CD1c-positive myeloid dendritic cell (primary cell): ENCODE data around the gene SUSD4.
"Not testable (repeated sequence)": the region's sequence is repeated elsewhere in the genome, so short reads cannot be mapped to it uniquely, and the experiment has no call there.

Source experiments
- DNase-seq: peaks from one replicate; pipeline ENCODE4 v3.0.0-alpha.2; 2016; ENCODE audit errors: extremely low spot score

The SUSD4 gene, protein sequence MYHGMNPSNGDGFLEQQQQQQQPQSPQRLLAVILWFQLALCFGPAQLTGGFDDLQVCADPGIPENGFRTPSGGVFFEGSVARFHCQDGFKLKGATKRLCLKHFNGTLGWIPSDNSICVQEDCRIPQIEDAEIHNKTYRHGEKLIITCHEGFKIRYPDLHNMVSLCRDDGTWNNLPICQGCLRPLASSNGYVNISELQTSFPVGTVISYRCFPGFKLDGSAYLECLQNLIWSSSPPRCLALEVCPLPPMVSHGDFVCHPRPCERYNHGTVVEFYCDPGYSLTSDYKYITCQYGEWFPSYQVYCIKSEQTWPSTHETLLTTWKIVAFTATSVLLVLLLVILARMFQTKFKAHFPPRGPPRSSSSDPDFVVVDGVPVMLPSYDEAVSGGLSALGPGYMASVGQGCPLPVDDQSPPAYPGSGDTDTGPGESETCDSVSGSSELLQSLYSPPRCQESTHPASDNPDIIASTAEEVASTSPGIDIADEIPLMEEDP

DNA sequence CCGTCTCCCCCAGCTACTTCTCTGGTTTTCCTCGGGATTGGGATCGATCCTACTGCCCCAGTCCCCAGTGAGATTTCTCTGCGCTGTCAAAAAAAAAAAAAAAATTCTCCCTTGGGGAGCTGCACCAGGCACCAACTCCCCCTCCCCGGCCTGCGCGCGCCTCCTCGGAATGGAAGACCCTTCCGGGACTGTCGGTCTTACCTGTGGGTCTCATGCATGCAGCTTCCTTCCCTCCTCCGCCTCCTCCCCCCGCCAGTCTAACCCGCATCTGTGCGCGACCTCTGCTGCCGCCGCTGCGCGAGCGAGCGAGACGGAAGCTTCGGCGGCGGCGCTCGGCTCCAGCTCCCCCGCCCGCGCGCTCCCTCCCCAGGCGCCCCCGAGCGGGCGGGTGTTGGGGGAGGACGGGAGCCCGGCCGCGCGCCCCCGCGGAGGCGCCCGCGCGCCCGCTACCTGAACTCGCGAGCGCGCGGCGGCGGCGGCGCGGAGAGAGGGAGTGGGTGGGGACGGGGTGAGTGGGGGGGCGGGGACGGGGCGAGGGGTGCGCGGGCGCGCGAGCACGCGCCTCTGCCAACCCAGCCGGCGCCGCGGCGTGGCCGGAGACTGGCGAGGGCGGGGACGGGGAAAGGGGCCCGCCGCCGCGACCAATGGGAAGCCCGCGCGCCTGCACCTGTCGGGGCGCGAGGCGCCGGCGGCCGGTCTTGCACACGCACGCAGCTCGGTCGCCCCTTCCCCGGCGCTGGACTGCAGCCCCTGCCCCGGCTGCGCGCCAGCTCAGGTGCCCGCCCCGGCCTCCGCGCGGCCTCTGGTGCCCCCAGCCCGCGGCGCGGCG is at the start of gene SUSD4:
TSS of gene SUSD4 (minus strand) at position 321 of the 829 bp plus-strand sequence. CDS start 751 bp downstream, outside the sequence.
- DNase-seq = peak; percentile 59

DNA sequence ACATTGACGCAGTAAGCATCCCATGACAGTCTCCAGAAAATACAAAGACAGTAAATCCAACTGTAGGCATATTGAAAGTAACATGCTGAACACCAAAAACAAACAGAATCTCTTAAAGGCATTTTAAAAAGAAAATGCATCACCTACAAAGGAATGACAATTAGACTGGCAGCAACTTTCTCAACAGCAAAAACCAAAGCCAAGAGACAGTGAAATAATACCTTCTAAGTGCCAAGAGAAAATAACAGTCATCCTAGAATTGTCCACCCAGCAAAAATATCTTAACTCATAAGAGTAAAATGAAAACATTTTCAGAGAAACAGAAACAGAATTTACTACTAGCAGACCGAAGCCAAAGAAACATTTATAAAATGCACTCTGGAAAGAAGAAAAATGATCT is 49.2 kb upstream of the SUSD4 start:
- DNase-seq = no peak

DNA sequence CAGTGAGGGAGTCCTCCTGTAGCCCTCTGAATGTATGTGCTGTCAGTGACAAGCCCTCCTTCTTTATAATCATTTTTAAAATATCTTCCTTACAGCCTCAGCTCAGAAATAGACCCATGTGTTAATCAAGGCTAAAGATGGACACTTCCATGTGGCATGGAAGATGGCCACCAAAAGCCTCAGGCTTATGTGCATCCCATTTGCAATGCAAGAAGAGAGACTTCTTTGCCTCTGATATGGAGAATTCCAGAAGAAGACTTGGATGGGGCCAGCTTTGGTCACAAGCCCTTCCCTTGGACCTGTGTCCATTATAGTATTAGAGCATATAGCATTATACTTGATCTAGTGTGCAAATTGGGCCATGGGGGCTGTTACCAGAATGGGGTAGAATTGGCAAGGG is 47.7 kb upstream of the SUSD4 start:
- DNase-seq = no peak

DNA sequence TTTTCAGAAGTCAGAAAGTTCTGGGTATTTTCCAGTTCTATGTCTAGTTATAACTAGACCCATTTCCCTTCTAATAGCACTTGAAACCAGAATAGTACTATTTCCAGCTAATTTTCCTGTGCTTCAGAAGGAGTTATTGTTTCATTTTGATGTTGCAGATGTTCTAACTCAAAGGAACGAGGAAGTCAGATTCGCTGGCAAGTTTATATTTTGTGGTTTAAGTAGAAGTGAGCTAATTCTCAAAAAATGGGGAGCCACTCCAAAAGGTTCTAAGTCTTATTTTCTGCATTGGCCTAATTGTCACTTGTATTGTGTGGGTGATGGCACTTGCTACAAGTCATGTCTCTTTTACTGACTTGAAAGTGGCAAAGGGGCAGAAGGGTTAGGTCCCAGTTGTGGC is 47.3 kb upstream of the SUSD4 start:
- DNase-seq = no peak

DNA sequence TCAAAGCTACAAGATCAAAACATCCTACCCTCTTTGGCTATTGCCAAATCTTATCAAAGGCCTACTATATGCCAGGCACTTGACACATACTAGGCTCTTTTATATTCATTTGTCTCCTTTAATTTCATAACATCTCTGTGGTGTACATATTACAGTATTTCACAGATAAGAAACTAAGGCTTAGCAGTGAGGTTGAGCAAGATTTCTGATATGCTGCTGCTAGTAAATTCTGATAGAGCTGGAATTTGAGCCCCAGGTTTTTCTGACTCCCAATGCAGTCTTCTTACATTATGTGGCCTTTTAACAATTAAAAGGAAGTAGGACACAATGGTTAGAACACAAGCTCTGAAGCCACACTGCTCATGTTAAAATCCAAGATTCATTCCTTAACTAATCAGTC is 46.1 kb upstream of the SUSD4 start:
- DNase-seq = no peak

DNA sequence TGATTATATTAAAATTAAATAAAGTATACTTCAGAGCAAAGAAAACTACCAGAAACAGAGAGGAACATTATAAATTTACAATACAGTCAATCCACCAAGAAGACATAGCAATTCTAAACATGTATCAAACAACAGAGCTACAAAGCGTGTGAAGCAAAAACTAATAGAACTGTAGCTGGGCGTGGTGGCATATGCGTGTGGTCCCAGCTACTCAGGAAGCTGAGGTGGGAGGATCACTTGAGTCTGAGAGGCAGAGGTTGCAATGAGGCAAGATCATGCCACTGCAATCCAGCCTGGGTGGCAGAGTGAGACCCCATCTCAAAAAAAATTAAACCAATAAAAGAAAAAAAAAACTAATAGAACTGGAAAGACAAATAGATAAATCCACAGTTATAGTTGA is 41.5 kb upstream of the SUSD4 start:
- DNase-seq = no peak

DNA sequence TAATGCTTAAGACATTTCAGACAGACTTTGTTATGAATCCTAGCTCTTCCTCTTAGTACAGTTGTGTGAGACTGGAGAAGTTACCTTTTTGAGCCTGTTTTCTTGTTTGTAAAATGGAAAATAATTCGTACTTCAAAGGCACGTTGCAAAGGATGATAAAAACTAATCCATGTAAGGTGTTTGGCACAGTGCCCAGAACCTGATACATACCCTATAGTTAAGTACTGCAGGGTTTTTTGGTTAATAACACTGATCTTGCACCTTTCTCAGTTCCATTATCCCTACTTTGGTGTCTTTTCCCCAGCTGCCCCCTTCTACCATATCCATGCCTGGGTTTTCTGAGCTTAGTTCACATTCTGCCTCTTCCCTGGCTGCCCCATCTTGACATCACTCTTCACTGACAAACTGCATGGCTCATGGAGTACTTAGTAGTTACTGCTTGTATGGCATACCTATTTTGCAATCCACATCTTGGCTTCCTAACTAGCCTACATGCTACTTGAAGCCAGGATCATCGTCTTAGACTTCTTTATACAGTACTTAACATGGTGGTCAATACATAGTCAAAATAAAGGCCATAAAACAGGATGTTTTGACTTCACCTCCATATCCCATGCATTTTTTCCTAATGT is 39.3 kb upstream of the SUSD4 start:
- DNase-seq = no peak

DNA sequence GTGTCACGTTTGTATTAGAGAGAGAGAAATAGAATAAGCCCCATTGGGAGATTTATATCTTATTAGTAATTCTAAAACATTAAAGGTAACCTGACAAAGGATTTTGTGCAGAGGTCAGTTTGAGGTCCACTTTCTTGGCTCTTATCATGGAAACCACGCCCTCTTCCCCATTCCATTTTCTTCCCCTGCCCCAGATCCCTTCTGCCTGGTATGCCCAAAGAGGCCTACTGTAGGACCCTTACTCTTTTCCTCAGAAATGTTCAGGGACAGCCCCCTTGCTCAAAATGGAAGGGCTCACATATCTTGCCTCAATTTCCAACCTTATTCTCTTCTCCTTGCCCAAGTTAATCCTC is 38.8 kb upstream of the SUSD4 start:
- DNase-seq = no peak

DNA sequence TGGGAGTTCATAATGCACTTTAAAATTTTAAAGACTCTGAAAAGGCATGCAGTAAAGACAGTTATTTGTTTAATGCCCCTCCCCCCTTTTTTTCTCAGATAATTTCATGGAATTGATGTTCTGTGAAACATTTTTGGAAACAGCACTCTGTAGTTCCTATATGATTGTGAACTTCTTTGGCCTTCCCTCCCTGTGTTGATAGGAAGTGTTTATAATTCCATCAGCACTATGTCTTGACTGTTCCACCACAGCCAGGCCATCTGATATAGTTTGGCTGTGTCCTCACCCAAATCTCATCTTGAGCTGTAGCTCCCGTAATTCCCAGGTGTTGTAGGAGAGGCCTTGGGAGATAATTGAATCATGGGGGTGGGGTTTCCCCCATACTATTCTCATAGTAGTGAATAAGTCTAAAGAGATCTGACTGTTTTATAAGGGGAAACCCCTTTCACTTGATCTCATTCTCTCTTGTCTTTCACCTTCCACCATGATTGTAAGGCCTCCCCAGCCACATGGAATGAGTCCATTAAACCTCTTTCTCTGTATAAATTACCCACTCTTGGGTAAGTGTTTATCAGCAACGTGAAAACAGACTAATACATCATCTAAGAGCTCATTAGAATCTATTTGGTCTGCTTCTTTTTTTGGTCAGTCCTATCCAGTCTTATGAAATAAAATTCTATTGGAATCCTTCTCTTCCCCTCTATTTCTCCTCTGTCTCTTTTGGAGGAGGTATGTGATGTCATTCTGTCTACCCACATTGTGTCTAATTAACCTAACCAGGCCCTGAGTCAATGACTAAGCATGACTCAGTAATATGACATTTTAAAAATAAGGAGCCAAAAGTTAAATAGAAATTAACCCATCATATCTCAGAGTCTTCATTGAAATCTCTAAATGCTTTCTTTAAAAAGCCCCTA is 38.2 kb upstream of the SUSD4 start:
- DNase-seq = no peak

DNA sequence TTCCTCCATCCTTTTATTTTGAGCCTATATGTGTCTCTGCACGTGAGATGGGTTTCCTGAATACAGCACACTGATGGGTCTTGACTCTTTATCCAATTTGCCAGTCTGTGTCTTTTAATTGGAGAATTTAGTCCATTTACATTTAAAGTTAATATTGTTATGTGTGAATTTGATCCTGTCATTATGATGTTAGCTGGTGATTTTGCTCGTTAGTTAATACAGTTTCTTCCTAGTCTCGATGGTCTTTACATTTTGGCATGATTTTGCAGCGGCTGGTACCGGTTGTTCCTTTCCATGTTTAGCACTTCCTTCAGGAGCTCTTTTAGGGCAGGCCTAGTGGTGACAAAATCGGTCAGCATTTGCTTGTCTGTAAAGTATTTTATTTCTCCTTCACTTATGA is 35.4 kb upstream of the SUSD4 start:
- not testable (repeated sequence) for DNase-seq

DNA sequence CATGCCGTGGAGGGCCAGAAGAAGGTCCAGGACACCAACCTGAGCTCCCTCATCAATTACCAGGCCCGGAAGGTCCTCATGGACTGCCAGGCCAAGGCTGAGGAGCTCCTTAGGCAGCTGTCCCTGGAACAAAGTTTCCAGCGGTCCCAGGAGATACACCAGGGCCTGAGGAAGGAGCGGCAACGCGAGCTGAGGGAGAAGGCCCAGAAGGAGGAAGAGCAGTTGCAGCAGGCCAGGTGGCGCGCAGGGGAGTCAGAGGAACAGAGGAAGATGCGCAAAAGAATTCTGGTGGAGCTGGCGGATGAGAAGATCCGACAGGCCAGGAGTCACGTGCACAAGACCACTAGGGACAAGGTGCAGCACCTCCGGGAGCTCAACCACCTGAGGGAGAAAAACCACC is 30.7 kb upstream of the SUSD4 start:
- no peak for DNase-seq

DNA sequence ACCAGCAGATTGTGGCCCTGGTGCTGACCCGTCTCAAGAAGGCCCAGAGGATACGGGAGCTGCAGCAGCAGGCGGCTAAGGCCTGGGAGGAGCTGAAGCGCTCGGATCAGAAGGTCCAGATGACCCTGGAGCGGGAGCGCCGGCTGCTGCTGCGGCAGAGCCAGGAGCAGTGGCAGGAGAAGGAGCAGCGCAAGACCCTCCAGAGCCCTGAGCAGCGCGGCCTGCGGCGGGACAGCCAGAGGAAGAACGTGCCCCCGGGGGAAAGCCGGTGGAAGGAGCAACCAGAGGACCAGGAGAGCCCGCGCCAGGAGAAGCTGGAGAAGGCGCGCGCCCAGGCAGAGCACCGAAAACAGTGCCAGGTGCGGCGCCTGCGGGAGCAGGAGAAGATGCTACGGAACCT is 30.3 kb upstream of the SUSD4 start:
- no peak for DNase-seq

DNA sequence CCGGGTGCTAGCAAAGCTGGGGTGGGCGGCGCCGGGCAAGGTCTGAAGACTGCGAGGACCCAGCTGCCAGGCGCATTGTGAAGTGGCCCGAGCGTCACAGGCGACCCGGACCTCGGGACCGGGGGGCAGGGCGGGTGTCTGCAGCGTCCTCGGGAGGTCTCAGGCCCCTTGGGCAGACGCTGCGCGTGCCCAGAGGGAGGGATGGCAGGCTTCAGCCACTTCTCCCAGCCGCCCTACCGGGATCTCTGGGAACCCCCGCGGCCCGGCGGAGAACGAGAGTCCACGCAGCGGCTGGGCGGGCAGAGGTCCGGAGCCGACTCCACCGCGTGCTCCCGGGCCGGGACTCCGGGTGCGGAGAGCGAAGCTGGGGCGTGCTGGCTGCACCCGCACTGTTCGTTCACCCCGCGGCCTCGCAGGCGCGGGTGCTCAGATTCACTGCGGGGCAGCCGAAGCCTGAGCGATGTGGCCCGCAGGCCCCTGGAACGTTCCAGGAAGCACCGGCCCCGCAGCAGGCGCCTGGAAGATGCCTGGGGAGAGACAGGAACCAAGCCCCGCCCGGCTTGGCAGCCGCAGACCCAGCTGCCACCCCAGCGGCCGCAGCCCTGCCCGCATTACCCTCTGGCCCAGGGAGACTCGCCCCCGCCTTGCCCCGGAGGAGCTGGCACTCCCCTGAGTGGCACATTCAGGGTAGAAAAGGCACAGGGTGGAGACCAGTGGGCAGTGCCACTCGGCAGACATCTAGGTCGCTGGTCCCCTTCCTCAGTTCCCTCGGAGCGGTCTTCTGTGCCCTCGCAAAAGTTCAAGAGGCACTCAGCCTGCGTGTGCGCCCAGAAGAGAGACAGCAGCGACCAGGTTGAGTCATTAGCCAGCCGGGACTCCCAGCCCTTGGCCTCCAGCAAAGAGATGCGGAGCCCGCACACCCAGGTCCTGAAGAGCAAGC is 29.6 kb upstream of the SUSD4 start, which contains the start of gene CCDC185:
TSS of gene CCDC185 (plus strand) at position 141 of the 940 bp plus-strand sequence. CDS start at position 202, 61 bp downstream.
- DNase-seq = no peak

DNA sequence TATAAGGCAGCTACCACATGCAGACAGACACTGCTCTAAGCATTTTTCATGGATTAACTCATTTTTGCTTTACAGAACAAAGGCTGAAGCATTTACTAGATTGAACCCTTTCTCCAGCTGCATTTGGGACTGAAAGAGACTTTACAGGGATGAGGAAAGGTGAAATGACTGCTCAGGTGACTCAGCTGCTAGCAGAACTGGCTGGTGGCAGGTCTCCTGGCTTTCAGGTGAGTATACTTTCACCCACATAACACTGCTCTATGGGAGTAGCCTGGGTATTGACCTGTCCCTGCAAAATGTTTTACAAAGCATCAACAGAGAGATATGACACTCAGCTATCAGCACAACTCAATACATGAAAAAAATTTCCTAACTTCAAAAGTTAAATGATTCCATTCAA is 26.6 kb upstream of the SUSD4 start:
- DNase-seq = no peak

DNA sequence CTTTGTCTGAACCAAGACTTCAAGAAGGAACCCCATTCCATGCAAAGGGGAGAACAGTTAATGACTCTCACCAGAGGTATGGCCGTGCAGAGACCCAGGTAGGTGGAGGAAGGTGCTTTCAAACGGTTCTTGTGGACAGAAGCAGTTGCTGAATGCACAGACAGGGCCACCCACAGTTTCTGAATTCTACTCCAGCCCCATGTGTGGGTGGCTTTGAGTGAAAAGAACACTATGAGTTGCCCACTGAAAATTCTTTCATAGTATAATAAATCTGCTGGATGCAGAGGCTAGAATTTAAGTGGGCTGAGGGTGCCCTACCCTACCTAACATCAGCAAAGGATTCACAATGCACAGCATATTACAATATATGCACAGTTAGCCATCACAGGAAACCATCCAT is 22.0 kb upstream of the SUSD4 start:
- no peak for DNase-seq

DNA sequence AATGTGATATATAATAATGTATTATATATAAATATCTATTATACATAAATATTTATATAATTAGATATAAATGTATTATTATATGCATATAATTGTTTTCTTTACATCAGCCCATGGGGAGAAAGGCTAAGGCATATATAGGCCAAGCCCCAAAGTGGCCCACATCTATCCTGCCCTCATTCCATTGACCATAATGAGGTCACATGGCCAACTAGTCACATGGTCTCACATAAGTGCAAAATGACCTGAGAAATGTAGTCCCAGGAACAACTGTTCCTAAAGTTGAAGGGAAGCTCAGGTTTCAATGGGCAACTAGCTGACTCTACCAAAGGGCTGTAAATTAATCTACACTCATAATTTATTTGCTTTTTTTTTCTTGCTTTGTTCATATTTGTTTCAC is 14.8 kb upstream of the SUSD4 start:
- no peak for DNase-seq

DNA sequence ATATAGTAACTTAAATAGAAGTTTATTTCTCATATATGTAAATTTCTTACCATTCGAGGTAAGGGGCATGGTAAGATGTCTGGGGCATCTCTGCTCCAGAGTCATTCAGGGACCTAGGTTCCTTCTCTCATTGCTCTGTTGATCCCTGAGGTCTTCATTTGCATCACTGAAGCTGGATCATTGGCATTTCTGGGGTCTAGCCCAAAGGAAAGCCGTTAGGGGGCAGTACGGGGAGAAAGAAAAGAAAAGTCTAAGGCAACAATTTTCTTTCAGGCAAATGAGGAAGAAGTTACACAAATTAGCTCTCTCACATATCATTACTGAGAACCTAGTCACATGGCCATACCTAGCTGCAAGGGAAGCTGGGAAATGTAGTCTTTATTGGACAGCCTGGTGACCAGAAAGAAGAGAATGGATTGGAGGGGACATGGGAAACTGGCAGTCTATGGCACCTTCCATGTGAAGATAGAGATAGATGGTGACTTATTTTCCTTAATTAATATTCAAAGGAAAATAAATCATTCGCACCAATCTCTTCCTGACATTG is 10.2 kb upstream of the SUSD4 start:
- no peak for DNase-seq

DNA sequence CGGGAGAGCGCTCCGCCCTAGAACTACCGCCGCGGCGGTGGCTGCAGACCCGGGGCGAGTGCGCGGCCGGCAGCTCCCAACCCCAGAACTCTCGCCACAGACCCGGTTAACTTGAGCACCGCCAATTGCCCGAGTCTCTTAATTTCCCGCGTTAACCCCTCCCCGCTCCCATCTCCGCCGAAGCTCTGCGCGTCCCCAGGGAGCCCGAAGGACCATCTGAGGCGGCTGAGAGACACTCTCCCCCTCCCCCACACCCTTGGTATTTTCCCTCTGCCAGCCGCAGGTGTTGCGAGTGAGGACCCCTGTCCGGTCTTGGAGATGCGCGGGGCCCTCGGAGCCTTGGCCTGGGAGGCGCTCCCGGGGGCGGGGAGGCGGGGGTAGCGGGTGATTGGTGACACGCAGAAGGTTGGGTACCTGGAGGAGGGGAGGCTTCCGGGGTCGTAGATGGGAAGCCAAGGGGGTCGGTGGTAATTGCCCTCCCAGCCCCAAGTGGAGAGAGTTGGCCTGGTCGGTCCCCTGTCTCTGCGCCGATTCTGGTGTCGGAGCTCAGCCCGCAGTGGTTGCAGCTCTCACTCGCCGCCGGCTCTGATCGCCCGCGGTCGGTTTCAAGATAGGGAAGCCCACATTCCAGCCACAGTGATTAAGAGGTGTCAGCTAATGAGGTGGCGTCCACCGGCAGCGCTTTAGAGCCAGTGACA is 858 bp upstream of the SUSD4 start:
- DNase-seq = no peak
